AG04450 (cell line): ENCODE measurements around the gene TRAPPC1. TPM values are rescaled to one million over a fixed set of nuclear protein-coding genes. Genes with fewer than 3 reads are reported as not detected.

Experiments used
- CTCF ChIA-PET: fragments of 300-600, 350-600 bp; formaldehyde crosslinking; extraction: SDS; loops from one replicate; lab custom pipeline; 2022; ENCODE audit warnings: antibody characterized with exemption, inconsistent platforms; lab: Charles Lee
- POLR2A ChIA-PET: fragments of 350-600 bp; formaldehyde crosslinking; extraction: SDS; loops from one replicate; lab custom pipeline; 2021; ENCODE audit warnings: antibody characterized with exemption, inconsistent platforms; lab: Yijun Ruan, JAX
- DNase-seq: peaks from one replicate; pipeline ENCODE4 v3.0.0-alpha.2; 2011; ENCODE audit warnings: low read depth, low spot score
- H3K27ac ChIP-seq: one replicate; pipeline ENCODE4 v1.5.1; 2012; ENCODE audit warnings: low read depth, low read length, control low read depth
- H3K27me3 ChIP-seq: one replicate; pipeline ENCODE4 v1.6.0; 2012; ENCODE audit warnings: low read length; ENCODE audit not compliant: control insufficient read depth, insufficient read depth
- H3K4me3 ChIP-seq: 2 replicates; pipeline ENCODE4 v1.5.1; 2011; ENCODE audit warnings: mild to moderate bottlenecking, low read depth, low read length, control low read depth
- H3K9me3 ChIP-seq: 2 replicates; pipeline ENCODE4 v1.5.1; 2012; ENCODE audit warnings: low read length; ENCODE audit not compliant: control insufficient read depth, insufficient read depth
- CTCF ChIP-seq: IDR thresholded peaks from 2 replicates; pipeline ENCODE4 v1.5.1; 2011; ENCODE audit warnings: low read depth, low read length, control low read depth, inconsistent platforms
- polyA plus RNA-seq: library from polyadenylated mRNA; depleted of rRNA; stranded (reverse); fragments of >200 nt; gene quantifications from 2 replicates; pipeline ENCODE4 v1.2.3, GENCODE V29; 2011

Gene TRAPPC1
- polyA plus RNA-seq, 1 experiment, result 202 TPM

- POLR2A ChIA-PET, result no interaction called here
- CTCF ChIA-PET, result interaction anchor here (0.6 to 1.1 kb wide), 2 partner anchors 65 to 133 kb away, joined by 3 read pairs; no protein-coding TSS in a partner anchor
- Histone ChIP-seq H3K27me3 (no peaks in the 10 kb centered on the region), H3K27ac (no peak overlapping the region), H3K9me3 (no peaks in the 10 kb centered on the region), H3K4me3 (no peak overlapping the region)
- no peak for DNase-seq
- TF ChIP-seq CTCF, result no peak
These were observed 4.2 kb downstream of the TRAPPC1 start for GRCh38 chr17:7927596-7927995.

- H3K27ac ChIP-seq, result no peak overlapping the region
- ChIA-PET CTCF (interaction anchor here (0.6 to 5.8 kb wide), 6 partner anchors 67 to 171 kb away, joined by 3 to 29 read pairs (median 3); no protein-coding TSS in a partner anchor), POLR2A (interaction anchor here (0.5 to 1.7 kb wide), 3 partner anchors 9 to 61 kb away, joined by 3 to 7 read pairs (median 5); partner anchors contain the start of gene TRAPPC1)
- no peaks in the 10 kb centered on the region for H3K9me3 ChIP-seq
- peak; percentile 37 for DNase-seq
- peak overlapping the region; percentile 58 for H3K4me3 ChIP-seq
- H3K27me3 ChIP-seq, result no peaks in the 10 kb centered on the region
- TF ChIP-seq CTCF, result peak; percentile 21; the same call in 1 of the 2 replicates
These were observed 8.7 kb downstream of the TRAPPC1 start for GRCh38 chr17:7922845-7923628.

- no peak; the same call in 1 of the 2 replicates for TF ChIP-seq CTCF
- CTCF ChIA-PET, result interaction anchor here (0.9 to 5.8 kb wide), 5 partner anchors 68 to 171 kb away, joined by 3 to 29 read pairs (median 3); no protein-coding TSS in a partner anchor
- no peaks in the 10 kb centered on the region for H3K9me3 ChIP-seq
- peak overlapping the region; percentile 58 for H3K4me3 ChIP-seq
- H3K27ac ChIP-seq, result no peak overlapping the region
- H3K27me3 ChIP-seq, result no peaks in the 10 kb centered on the region
- DNase-seq, result no peak
- POLR2A ChIA-PET, result interaction anchor here (0.5 to 1.7 kb wide), 4 partner anchors 9 to 178 kb away, joined by 3 to 10 read pairs (median 6); partner anchors contain the start of gene TRAPPC1
These were observed 9.4 kb downstream of the TRAPPC1 start for GRCh38 chr17:7922269-7922844.

GRCh38 chr17:7916808-7917207, 14.9 kb downstream of the TRAPPC1 start:
- Histone ChIP-seq H3K4me3 (no peak overlapping the region), H3K9me3 (peaks cover 7% of the 10 kb centered on the region; the same call in 1 of the 2 replicates), H3K27me3 (no peaks in the 10 kb centered on the region), H3K27ac (peak overlapping the region; percentile 89)
- TF ChIP-seq CTCF, result no peak
- DNase-seq, result no peak
- ChIA-PET CTCF (interaction anchor here (0.6 to 2.6 kb wide), 9 partner anchors 14 to 174 kb away, joined by 3 to 14 read pairs (median 3); no protein-coding TSS in a partner anchor), POLR2A (interaction anchor here (0.6 to 2.0 kb wide), 5 partner anchors 13 to 133 kb away, joined by 3 to 15 read pairs (median 6); partner anchors contain the start of genes CNTROB, KCNAB3, NAA38 and TRAPPC1)
